HepG2 (cell line): ENCODE data around the gene MYADML2. TPM values are rescaled to one million over a fixed set of nuclear protein-coding genes. Genes with fewer than 3 reads are reported as not detected.

ENCODE experiments used
- BHLHE40 ChIP-seq: IDR thresholded peaks from 2 replicates; pipeline ENCODE4 v1.6.1; 2011; ENCODE audit warnings: low read length, improper control_type of control experiment
- CC2D1A ChIP-seq: sonication (generic); formaldehyde crosslinking; IDR thresholded peaks from 2 replicates; pipeline ENCODE4 v1.8.1; 2023; ENCODE audit warnings: mild to moderate bottlenecking, missing genetic modification reagents
- HNRNPLL ChIP-seq: fragments of 200-400 bp; formaldehyde crosslinking; IDR thresholded peaks from 2 replicates; pipeline ENCODE4 v1.6.1; 2017; ENCODE audit warnings: mild to moderate bottlenecking, low read depth, low read length; ENCODE audit not compliant: poor library complexity, severe bottlenecking
- HOMEZ ChIP-seq: IDR thresholded peaks from 2 replicates; pipeline ENCODE4 v1.6.1; 2016; ENCODE audit warnings: low read depth
- KLF6 ChIP-seq: IDR thresholded peaks from 2 replicates; pipeline ENCODE4 v1.8.0; 2016; ENCODE audit warnings: missing biosample characterization, missing genetic modification reagents
- SNAPC2 ChIP-seq: sonication (generic); formaldehyde crosslinking; IDR thresholded peaks from 2 replicates; pipeline ENCODE4 v1.8.1; 2022; ENCODE audit warnings: mild to moderate bottlenecking, missing genetic modification reagents
- TEAD3 ChIP-seq: optimal IDR thresholded peaks from 2 replicates; pipeline ENCODE3; 2016; ENCODE audit warnings: borderline replicate concordance
- ZNF609 ChIP-seq: sonication (generic); formaldehyde crosslinking; IDR thresholded peaks from 2 replicates; pipeline ENCODE4 v1.4.0; 2020; ENCODE audit warnings: mild to moderate bottlenecking, missing genetic modification reagents, borderline replicate concordance
- ZNF746 ChIP-seq: sonication (generic); formaldehyde crosslinking; IDR thresholded peaks from 2 replicates; pipeline ENCODE4 v1.8.0; 2022; ENCODE audit warnings: mild to moderate bottlenecking, missing genetic modification reagents
- polyA plus RNA-seq, 8 experiments: library from polyadenylated mRNA; depleted of rRNA in 3 of 8; stranded (reverse) in 7 of 8; unstranded in 1 of 8; fragments of >200 nt; fragmentation: Illumina TruSeq in 4 of 8; extraction: Trizol in 4 of 8; gene quantifications; 2 replicates each; pipeline versions ENCODE4 v1.2.1 to v1.2.3, GENCODE V29; 2011 to 2016; ENCODE audit warnings: low read depth in 4 of 8, missing spikeins in 1 of 8, mixed read lengths in 1 of 8; ENCODE audit not compliant: insufficient read depth in 1 of 8
- total RNA-seq, 5 experiments: library from RNA; depleted of rRNA; stranded (reverse); fragments of >200 nt; fragmentation: Illumina TruSeq; extraction: Trizol; gene quantifications; 2 replicates each; pipeline ENCODE4 v1.2.3, GENCODE V29; 2016; ENCODE audit warnings: low read depth in 1 of 5
- TF ChIP-seq, protein P1 (sequence below): sonication (generic); formaldehyde crosslinking; IDR thresholded peaks from 2 replicates; pipeline ENCODE4 v1.4.0; 2020; ENCODE audit warnings: missing genetic modification reagents, mild to moderate bottlenecking, borderline replicate concordance
- TF ChIP-seq, protein P2 (sequence below): sonication (generic); formaldehyde crosslinking; IDR thresholded peaks from 2 replicates; pipeline ENCODE4 v1.4.0; 2020; ENCODE audit warnings: missing genetic modification reagents

Gene MYADML2
- total and polyA plus RNA-seq, 2 of the 13 experiments (the other 11 are each of a cell fraction or from before 2014, with no cell fraction given) = not detected

DNA sequence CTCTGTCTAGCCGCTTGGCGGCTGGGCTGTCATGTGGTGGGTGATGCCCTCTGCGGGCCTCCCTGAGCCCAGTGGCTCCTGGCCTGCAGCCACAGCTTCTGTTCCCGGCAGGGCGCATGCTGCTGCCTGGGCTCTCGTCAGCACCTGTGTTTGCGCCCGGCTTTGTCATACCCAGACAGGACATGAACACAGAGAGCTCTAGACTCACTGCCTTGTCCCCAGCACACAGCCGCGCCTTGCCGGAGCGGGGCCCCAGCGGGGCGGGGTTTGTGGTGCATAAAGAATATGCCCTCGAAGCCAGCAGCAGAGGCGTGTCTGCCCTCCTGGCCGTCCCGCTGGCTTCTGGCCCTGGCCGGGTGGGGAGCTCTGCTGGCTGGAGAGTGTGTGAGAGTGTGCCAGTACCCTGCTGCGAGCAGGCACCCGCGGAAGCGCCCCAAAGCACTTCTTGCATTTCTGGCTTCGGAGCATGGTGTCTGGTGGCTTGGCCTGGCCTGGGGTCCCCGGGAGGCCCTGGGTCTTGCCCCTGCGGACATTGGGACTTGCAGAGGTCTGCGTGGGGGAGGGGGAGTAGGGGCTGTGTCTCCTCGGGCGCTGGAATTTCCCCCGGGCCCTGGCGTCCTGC lies 44.8 kb upstream of the MYADML2 start (continued):
- TF ChIP-seq, protein P1, sequence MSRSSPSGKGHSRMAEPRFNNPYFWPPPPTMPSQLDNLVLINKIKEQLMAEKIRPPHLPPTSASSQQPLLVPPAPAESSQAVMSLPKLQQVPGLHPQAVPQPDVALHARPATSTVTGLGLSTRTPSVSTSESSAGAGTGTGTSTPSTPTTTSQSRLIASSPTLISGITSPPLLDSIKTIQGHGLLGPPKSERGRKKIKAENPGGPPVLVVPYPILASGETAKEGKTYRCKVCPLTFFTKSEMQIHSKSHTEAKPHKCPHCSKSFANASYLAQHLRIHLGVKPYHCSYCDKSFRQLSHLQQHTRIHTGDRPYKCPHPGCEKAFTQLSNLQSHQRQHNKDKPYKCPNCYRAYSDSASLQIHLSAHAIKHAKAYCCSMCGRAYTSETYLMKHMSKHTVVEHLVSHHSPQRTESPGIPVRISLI (CRISPR knock-in tag) = no peak
- TF ChIP-seq SNAPC2 (CRISPR knock-in tag) (peak; percentile 97), KLF6 (CRISPR knock-in tag) (peak; percentile 82), TEAD3 (CRISPR knock-in tag) (peak; percentile 73), ZNF609 (peak; percentile 80), HNRNPLL (peak; percentile 82), ZNF746 (CRISPR knock-in tag) (peak; percentile 67), CC2D1A (no peak), BHLHE40 (peak; percentile 57; the same call in 1 of the 2 replicates), HOMEZ (CRISPR knock-in tag) (peak; percentile 45; the same call in 1 of the 2 replicates)
- TF ChIP-seq, protein P2, sequence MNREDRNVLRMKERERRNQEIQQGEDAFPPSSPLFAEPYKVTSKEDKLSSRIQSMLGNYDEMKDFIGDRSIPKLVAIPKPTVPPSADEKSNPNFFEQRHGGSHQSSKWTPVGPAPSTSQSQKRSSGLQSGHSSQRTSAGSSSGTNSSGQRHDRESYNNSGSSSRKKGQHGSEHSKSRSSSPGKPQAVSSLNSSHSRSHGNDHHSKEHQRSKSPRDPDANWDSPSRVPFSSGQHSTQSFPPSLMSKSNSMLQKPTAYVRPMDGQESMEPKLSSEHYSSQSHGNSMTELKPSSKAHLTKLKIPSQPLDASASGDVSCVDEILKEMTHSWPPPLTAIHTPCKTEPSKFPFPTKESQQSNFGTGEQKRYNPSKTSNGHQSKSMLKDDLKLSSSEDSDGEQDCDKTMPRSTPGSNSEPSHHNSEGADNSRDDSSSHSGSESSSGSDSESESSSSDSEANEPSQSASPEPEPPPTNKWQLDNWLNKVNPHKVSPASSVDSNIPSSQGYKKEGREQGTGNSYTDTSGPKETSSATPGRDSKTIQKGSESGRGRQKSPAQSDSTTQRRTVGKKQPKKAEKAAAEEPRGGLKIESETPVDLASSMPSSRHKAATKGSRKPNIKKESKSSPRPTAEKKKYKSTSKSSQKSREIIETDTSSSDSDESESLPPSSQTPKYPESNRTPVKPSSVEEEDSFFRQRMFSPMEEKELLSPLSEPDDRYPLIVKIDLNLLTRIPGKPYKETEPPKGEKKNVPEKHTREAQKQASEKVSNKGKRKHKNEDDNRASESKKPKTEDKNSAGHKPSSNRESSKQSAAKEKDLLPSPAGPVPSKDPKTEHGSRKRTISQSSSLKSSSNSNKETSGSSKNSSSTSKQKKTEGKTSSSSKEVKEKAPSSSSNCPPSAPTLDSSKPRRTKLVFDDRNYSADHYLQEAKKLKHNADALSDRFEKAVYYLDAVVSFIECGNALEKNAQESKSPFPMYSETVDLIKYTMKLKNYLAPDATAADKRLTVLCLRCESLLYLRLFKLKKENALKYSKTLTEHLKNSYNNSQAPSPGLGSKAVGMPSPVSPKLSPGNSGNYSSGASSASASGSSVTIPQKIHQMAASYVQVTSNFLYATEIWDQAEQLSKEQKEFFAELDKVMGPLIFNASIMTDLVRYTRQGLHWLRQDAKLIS (CRISPR knock-in tag) = peak; percentile 97
